ENCODE measurements around the gene NDUFAF3. TPM values are rescaled to one million over a fixed set of nuclear protein-coding genes. Genes with fewer than 3 reads are reported as not detected.
A peak's percentile ranks its signal among the peaks of the same experiment; 100 is the strongest.

The NDUFAF3 gene
- total and polyA plus RNA-seq, 2 experiments from 2014 or later: 49.9 to 118 TPM

DNA sequence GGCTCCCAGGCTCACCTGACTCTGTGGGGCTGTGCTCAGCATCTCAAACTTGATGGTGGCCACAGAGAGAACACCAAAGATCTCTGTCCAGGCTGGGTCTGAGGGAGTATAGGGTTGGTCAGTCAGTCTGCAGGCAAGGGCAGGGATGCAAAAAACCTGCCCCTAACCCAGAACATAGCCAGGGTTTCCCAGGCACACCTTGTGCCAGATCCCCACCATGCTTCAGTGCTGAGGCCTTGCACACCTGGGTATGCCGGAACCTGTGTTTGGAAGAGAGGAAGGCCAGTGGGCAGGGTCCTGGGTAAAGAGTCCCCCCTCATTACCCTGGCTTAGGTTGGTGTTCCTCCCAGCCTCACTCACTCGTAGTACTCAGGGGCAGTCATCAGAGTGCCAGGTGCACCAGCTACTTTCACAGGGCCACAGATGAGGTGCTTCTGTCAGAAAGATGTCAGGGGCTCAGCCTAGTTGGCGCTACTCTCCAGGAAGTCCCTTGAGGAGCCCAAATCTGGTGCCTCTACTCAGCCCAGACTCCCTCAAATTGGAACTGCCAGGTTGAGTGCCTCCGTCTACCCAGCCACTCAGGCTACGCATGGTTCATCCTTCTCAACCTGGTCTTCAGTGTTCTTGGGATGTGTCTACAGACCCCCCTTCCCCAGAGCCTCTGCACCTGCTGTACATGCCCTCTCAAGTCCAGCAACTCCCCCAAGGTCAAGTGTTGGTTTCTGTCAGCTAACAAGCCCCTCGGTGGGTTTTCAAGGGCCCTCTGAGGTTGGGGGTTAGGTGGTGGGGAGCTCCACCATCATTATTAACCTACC is 5.3 kb upstream of the NDUFAF3 start:
- no peaks in the 10 kb centered on the region for H3K9me2 ChIP-seq (ENCODE audit: insufficient read depth)

More for the DNA sequence above, 5.3 kb upstream of the NDUFAF3 start:
- H4K20me1 ChIP-seq (replicated peaks; ENCODE audit: insufficient read depth): peaks cover 13% of the 10 kb centered on the region
- Mint-ChIP-seq H3K4me3 (peak overlapping the region; percentile 93), H3K9me3 (no peaks in the 10 kb centered on the region; the same call in 2 of the 3 replicates), H3K27ac (no peak overlapping the region), H3K36me3 (ENCODE audit: low read depth) (peaks cover 54% of the 10 kb centered on the region), H3K27me3 (ENCODE audit: insufficient read depth, low read depth, poor library complexity) (peaks cover 23% of the 10 kb centered on the region), H3K4me1 (peaks cover 19% of the 10 kb centered on the region)
- no peak for DNase-seq (ENCODE audit: low spot score)
- peaks cover 19% of the 10 kb centered on the region; the same call in 1 of the 2 replicates for H3K4me1 ChIP-seq (ENCODE audit: insufficient read depth)
- no peak overlapping the region for H2AFZ ChIP-seq
- H3K27ac ChIP-seq (ENCODE audit: low read depth): no peak overlapping the region
- H3K79me2 ChIP-seq (replicated peaks; ENCODE audit: insufficient read depth): peaks cover 13% of the 10 kb centered on the region
- TF ChIP-seq, protein P1, sequence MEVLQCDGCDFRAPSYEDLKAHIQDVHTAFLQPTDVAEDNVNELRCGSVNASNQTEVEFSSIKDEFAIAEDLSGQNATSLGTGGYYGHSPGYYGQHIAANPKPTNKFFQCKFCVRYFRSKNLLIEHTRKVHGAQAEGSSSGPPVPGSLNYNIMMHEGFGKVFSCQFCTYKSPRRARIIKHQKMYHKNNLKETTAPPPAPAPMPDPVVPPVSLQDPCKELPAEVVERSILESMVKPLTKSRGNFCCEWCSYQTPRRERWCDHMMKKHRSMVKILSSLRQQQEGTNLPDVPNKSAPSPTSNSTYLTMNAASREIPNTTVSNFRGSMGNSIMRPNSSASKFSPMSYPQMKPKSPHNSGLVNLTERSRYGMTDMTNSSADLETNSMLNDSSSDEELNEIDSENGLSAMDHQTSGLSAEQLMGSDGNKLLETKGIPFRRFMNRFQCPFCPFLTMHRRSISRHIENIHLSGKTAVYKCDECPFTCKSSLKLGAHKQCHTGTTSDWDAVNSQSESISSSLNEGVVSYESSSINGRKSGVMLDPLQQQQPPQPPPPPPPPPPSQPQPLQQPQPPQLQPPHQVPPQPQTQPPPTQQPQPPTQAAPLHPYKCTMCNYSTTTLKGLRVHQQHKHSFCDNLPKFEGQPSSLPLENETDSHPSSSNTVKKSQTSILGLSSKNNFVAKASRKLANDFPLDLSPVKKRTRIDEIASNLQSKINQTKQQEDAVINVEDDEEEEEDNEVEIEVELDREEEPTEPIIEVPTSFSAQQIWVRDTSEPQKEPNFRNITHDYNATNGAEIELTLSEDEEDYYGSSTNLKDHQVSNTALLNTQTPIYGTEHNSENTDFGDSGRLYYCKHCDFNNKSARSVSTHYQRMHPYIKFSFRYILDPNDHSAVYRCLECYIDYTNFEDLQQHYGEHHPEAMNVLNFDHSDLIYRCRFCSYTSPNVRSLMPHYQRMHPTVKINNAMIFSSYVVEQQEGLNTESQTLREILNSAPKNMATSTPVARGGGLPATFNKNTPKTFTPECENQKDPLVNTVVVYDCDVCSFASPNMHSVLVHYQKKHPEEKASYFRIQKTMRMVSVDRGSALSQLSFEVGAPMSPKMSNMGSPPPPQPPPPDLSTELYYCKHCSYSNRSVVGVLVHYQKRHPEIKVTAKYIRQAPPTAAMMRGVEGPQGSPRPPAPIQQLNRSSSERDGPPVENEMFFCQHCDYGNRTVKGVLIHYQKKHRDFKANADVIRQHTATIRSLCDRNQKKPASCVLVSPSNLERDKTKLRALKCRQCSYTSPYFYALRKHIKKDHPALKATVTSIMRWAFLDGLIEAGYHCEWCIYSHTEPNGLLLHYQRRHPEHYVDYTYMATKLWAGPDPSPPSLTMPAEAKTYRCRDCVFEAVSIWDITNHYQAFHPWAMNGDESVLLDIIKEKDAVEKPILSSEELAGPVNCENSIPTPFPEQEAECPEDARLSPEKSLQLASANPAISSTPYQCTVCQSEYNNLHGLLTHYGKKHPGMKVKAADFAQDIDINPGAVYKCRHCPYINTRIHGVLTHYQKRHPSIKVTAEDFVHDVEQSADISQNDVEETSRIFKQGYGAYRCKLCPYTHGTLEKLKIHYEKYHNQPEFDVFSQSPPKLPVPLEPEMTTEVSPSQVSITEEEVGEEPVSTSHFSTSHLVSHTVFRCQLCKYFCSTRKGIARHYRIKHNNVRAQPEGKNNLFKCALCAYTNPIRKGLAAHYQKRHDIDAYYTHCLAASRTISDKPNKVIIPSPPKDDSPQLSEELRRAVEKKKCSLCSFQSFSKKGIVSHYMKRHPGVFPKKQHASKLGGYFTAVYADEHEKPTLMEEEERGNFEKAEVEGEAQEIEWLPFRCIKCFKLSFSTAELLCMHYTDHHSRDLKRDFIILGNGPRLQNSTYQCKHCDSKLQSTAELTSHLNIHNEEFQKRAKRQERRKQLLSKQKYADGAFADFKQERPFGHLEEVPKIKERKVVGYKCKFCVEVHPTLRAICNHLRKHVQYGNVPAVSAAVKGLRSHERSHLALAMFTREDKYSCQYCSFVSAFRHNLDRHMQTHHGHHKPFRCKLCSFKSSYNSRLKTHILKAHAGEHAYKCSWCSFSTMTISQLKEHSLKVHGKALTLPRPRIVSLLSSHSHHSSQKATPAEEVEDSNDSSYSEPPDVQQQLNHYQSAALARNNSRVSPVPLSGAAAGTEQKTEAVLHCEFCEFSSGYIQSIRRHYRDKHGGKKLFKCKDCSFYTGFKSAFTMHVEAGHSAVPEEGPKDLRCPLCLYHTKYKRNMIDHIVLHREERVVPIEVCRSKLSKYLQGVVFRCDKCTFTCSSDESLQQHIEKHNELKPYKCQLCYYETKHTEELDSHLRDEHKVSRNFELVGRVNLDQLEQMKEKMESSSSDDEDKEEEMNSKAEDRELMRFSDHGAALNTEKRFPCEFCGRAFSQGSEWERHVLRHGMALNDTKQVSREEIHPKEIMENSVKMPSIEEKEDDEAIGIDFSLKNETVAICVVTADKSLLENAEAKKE (CRISPR knock-in tag; IDR thresholded peaks at IDR 0.05): no peak
- TF ChIP-seq, protein P2, sequence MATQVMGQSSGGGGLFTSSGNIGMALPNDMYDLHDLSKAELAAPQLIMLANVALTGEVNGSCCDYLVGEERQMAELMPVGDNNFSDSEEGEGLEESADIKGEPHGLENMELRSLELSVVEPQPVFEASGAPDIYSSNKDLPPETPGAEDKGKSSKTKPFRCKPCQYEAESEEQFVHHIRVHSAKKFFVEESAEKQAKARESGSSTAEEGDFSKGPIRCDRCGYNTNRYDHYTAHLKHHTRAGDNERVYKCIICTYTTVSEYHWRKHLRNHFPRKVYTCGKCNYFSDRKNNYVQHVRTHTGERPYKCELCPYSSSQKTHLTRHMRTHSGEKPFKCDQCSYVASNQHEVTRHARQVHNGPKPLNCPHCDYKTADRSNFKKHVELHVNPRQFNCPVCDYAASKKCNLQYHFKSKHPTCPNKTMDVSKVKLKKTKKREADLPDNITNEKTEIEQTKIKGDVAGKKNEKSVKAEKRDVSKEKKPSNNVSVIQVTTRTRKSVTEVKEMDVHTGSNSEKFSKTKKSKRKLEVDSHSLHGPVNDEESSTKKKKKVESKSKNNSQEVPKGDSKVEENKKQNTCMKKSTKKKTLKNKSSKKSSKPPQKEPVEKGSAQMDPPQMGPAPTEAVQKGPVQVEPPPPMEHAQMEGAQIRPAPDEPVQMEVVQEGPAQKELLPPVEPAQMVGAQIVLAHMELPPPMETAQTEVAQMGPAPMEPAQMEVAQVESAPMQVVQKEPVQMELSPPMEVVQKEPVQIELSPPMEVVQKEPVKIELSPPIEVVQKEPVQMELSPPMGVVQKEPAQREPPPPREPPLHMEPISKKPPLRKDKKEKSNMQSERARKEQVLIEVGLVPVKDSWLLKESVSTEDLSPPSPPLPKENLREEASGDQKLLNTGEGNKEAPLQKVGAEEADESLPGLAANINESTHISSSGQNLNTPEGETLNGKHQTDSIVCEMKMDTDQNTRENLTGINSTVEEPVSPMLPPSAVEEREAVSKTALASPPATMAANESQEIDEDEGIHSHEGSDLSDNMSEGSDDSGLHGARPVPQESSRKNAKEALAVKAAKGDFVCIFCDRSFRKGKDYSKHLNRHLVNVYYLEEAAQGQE (IDR thresholded peaks at IDR 0.05; ENCODE audit: unreplicated experiment): no peak
- TF ChIP-seq CREB1 (CRISPR knock-in tag; IDR thresholded peaks at IDR 0.05; ENCODE audit: low read depth) (no peak), ZNF114 (CRISPR knock-in tag; IDR thresholded peaks at IDR 0.05) (no peak), POLR2AphosphoS5 (IDR thresholded peaks at IDR 0.05; ENCODE audit: low read depth) (no peak), JUNB (IDR thresholded peaks at IDR 0.05; ENCODE audit: unreplicated experiment) (no peak), STAT1 (IDR thresholded peaks at IDR 0.05; ENCODE audit: unreplicated experiment) (no peak), ZNF331 (CRISPR knock-in tag; IDR thresholded peaks at IDR 0.05; ENCODE audit: low read depth) (no peak), EZH2phosphoT487 (IDR thresholded peaks at IDR 0.05; ENCODE audit: unreplicated experiment) (no peak), NANOG (IDR thresholded peaks at IDR 0.05; ENCODE audit: borderline replicate concordance) (no peak), EZH2 (IDR thresholded peaks at IDR 0.05; ENCODE audit: low read depth, unreplicated experiment) (no peak)
- TF ChIP-seq, protein P3, sequence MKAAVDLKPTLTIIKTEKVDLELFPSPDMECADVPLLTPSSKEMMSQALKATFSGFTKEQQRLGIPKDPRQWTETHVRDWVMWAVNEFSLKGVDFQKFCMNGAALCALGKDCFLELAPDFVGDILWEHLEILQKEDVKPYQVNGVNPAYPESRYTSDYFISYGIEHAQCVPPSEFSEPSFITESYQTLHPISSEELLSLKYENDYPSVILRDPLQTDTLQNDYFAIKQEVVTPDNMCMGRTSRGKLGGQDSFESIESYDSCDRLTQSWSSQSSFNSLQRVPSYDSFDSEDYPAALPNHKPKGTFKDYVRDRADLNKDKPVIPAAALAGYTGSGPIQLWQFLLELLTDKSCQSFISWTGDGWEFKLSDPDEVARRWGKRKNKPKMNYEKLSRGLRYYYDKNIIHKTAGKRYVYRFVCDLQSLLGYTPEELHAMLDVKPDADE (IDR thresholded peaks at IDR 0.05): no peak
- TF ChIP-seq, protein P4, sequence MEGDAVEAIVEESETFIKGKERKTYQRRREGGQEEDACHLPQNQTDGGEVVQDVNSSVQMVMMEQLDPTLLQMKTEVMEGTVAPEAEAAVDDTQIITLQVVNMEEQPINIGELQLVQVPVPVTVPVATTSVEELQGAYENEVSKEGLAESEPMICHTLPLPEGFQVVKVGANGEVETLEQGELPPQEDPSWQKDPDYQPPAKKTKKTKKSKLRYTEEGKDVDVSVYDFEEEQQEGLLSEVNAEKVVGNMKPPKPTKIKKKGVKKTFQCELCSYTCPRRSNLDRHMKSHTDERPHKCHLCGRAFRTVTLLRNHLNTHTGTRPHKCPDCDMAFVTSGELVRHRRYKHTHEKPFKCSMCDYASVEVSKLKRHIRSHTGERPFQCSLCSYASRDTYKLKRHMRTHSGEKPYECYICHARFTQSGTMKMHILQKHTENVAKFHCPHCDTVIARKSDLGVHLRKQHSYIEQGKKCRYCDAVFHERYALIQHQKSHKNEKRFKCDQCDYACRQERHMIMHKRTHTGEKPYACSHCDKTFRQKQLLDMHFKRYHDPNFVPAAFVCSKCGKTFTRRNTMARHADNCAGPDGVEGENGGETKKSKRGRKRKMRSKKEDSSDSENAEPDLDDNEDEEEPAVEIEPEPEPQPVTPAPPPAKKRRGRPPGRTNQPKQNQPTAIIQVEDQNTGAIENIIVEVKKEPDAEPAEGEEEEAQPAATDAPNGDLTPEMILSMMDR (conservative IDR thresholded peaks at IDR 0.05; ENCODE audit: low read depth in 2 of 2): no peak
- no peaks in the 10 kb centered on the region for H3K27me3 ChIP-seq (ENCODE audit: insufficient read depth)
- ATAC-seq: no peak
- H3K36me3 ChIP-seq (ENCODE audit: insufficient read depth): peaks cover 15% of the 10 kb centered on the region
- peak overlapping the region; percentile 99; the same call in 1 of the 2 replicates for H3K4me2 ChIP-seq
- peaks cover 36% of the 10 kb centered on the region for H3F3A ChIP-seq (replicated peaks; ENCODE audit: low read depth)
- peak overlapping the region; percentile 97; the same call in 1 of the 2 replicates for H3K4me3 ChIP-seq
